Measurements from ENCODE around the gene PLSCR3.
A peak's percentile ranks its signal among the peaks of the same experiment; 100 is the strongest.

The PLSCR3 gene

GRCh38 chr17:7392696-7393612 is 1.4 kb downstream of the PLSCR3 start:
- no peak for TF ChIP-seq CTCF (IDR thresholded peaks at IDR 0.05; ENCODE audit: low read depth, low read length)
- peak overlapping the region; percentile 91 to 94 for H3K4me3 ChIP-seq (replicated peaks in 1 of 2; ENCODE audit: low read depth in 2 of 2, low read length in 2 of 2)
- no peak for DNase-seq (ENCODE audit: low read depth in 2 of 2)

GRCh38 chr17:7391307-7391706 is 3.0 kb downstream of the PLSCR3 start:
- no peak for TF ChIP-seq CTCF (IDR thresholded peaks at IDR 0.05; ENCODE audit: low read depth, low read length)
- H3K4me3 ChIP-seq (replicated peaks in 1 of 2; ENCODE audit: low read depth in 2 of 2, low read length in 2 of 2), result no peak overlapping the region
- no peak for DNase-seq (ENCODE audit: low read depth in 2 of 2)

GRCh38 chr17:7389924-7390910 is 4.1 kb downstream of the PLSCR3 start:
- no peak overlapping the region for H3K4me3 ChIP-seq (replicated peaks in 1 of 2; ENCODE audit: low read depth in 2 of 2, low read length in 2 of 2)
- no peak for TF ChIP-seq CTCF (IDR thresholded peaks at IDR 0.05; ENCODE audit: low read depth, low read length)
- no peak for DNase-seq (ENCODE audit: low read depth in 2 of 2)

GRCh38 chr17:7388856-7389255 is 5.5 kb downstream of the PLSCR3 start:
- DNase-seq (ENCODE audit: low read depth in 2 of 2), result no peak
- no peak overlapping the region for H3K4me3 ChIP-seq (replicated peaks in 1 of 2; ENCODE audit: low read depth in 2 of 2, low read length in 2 of 2)
- TF ChIP-seq CTCF (IDR thresholded peaks at IDR 0.05; ENCODE audit: low read depth, low read length), result no peak

- H3K4me3 ChIP-seq (replicated peaks in 1 of 2; ENCODE audit: low read depth in 2 of 2, low read length in 2 of 2), result peak overlapping the region; percentile 36 to 41
- TF ChIP-seq CTCF (IDR thresholded peaks at IDR 0.05; ENCODE audit: low read depth, low read length), result no peak
- no peak for DNase-seq (ENCODE audit: low read depth in 2 of 2)
Measured at GRCh38 chr17:7384489-7385081, 9.7 kb downstream of the PLSCR3 start.

- no peak for TF ChIP-seq CTCF (IDR thresholded peaks at IDR 0.05; ENCODE audit: low read depth, low read length)
- H3K4me3 ChIP-seq (replicated peaks in 1 of 2; ENCODE audit: low read depth in 2 of 2, low read length in 2 of 2), result peak overlapping the region; percentile 36 to 41
- DNase-seq (ENCODE audit: low read depth in 2 of 2), result peak in 1 of 2 donors; percentile 34
Measured at GRCh38 chr17:7383742-7384488, 10.4 kb downstream of the PLSCR3 start.
